ENCODE results near the gene CROCC.

The CROCC gene

GRCh38 chr1:16922466-16922865 is 735 bp downstream of the CROCC start:
- no peak overlapping the region for H3K4me3 ChIP-seq (ENCODE audit: low read depth, low read length)
- CTCF ChIA-PET, result interaction anchor here (1.6 kb wide), 1 partner anchor 15 kb away, joined by 4 read pairs; no protein-coding TSS in a partner anchor
- TF ChIP-seq CTCF (IDR thresholded peaks at IDR 0.05; ENCODE audit: insufficient read depth, low read length, missing control alignments), result no peak
- no peak for DNase-seq (ENCODE audit: low read depth, low spot score)
- POLR2A ChIA-PET, result no interaction called here

- ChIA-PET CTCF (interaction anchor here (1.1 to 1.6 kb wide), 2 partner anchors 9 to 14 kb away, joined by 3 to 4 read pairs; no protein-coding TSS in a partner anchor), POLR2A (no interaction called here)
- no peak for TF ChIP-seq CTCF (IDR thresholded peaks at IDR 0.05; ENCODE audit: insufficient read depth, low read length, missing control alignments)
- H3K4me3 ChIP-seq (ENCODE audit: low read depth, low read length), result no peak overlapping the region
- DNase-seq (ENCODE audit: low read depth, low spot score), result no peak
Measured at GRCh38 chr1:16922885-16923431, 1.2 kb downstream of the CROCC start.

GRCh38 chr1:16924216-16924918 is 2.6 kb downstream of the CROCC start:
- H3K4me3 ChIP-seq (ENCODE audit: low read depth, low read length), result no peak overlapping the region
- ChIA-PET CTCF (interaction anchor here (1.3 kb wide), 1 partner anchor 303 kb away, joined by 4 read pairs; no protein-coding TSS in a partner anchor), POLR2A (no interaction called here)
- TF ChIP-seq CTCF (IDR thresholded peaks at IDR 0.05; ENCODE audit: insufficient read depth, low read length, missing control alignments), result no peak
- DNase-seq (ENCODE audit: low read depth, low spot score), result no peak

- no peak overlapping the region for H3K4me3 ChIP-seq (ENCODE audit: low read depth, low read length)
- no peak for TF ChIP-seq CTCF (IDR thresholded peaks at IDR 0.05; ENCODE audit: insufficient read depth, low read length, missing control alignments)
- CTCF ChIA-PET, result interaction anchor here (1.3 to 1.4 kb wide), 2 partner anchors 35 to 304 kb away, joined by 4 to 5 read pairs; no protein-coding TSS in a partner anchor
- DNase-seq (ENCODE audit: low read depth, low spot score), result no peak
- POLR2A ChIA-PET, result interaction anchor here (1.4 kb wide), 1 partner anchor 20 kb away, joined by 4 read pairs; no protein-coding TSS in a partner anchor
Measured at GRCh38 chr1:16924919-16925477, 3.3 kb downstream of the CROCC start.

- POLR2A ChIA-PET, result interaction anchor here (0.7 to 1.4 kb wide), 2 partner anchors 21 to 126 kb away, joined by 3 to 4 read pairs; no protein-coding TSS in a partner anchor
- TF ChIP-seq CTCF (IDR thresholded peaks at IDR 0.05; ENCODE audit: insufficient read depth, low read length, missing control alignments), result no peak
Measured at GRCh38 chr1:16925635-16926490, 4.1 kb downstream of the CROCC start.

More at GRCh38 chr1:16925635-16926490, 4.1 kb downstream of the CROCC start:
- CTCF ChIA-PET, result interaction anchor here (1.4 kb wide), 1 partner anchor 34 kb away, joined by 5 read pairs; no protein-coding TSS in a partner anchor
- no peak overlapping the region for H3K4me3 ChIP-seq (ENCODE audit: low read depth, low read length)
- no peak for DNase-seq (ENCODE audit: low read depth, low spot score)

Data from AG04449 (cell line).